Stimulated activated CD8-positive, alpha-beta memory T cell treated with anti-CD3 and anti-CD28 coated beads, Interleukin-7, amount 100 ng/mL, for 24 hours (primary cell): ENCODE data around the gene NYNRIN.

Experiments used
- DNase-seq: peaks from one replicate; pipeline ENCODE4 v3.0.0-alpha.2; 2020; ENCODE audit warnings: low read depth

Gene NYNRIN

DNA sequence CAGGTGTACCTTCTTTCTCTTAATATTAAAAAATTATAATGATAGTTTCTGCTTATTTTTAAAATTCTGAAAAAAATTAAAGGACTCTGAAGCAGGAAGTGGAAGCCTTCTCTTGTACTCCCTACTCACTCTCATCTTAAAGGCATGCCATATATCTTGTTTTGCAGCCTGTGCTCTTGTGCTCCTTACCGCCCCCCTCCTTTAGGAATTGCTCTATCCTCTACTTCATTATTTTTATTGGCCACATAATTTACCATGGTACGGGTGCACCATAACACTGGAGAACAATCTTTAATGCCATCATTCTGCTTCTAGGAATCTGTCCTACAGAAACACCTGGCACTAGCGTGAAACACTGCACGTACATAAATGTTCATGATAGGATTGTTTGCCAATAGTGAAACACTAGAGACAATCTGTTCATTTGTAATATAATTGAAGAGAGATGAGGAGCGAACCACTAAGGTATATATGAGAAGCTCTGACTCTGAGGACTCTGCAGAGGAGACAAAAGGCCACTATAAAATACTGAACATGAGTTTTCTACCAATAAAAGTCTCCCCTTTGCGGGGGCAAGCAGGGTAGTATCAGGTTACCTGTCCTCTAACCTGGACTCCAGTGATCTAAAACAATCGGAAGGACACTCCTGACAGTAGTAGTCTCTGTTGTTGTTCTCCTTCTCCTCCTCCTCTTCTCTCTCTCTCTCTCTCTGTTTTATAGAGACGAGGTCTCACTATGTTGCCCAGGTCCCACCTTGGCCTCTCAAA, 6.3 kb upstream of the NYNRIN start:
- DNase-seq, result no peak

DNA sequence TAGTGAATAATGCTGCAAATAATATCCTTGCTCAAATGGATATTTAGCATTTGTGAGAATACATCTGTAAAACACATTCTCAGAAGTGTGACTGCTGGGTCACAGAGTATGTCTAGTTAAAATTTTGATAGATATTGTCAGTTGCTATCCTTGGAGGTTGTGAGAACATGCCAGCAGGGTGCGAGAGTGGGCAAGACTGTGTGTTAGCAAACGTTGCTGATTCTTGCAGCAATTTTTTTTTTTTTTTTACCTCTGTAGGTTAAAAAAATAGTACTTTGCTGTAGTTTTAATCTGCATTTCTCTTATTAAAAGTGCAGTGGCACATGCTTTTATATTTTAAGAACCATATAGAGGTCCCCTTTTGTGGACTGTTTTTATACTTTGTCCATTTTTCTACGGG, 4.5 kb upstream of the NYNRIN start:
- DNase-seq, result no peak

GRCh38 chr14:24395609-24396582, 2.9 kb upstream of the NYNRIN start:
- DNase-seq, result no peak

DNA sequence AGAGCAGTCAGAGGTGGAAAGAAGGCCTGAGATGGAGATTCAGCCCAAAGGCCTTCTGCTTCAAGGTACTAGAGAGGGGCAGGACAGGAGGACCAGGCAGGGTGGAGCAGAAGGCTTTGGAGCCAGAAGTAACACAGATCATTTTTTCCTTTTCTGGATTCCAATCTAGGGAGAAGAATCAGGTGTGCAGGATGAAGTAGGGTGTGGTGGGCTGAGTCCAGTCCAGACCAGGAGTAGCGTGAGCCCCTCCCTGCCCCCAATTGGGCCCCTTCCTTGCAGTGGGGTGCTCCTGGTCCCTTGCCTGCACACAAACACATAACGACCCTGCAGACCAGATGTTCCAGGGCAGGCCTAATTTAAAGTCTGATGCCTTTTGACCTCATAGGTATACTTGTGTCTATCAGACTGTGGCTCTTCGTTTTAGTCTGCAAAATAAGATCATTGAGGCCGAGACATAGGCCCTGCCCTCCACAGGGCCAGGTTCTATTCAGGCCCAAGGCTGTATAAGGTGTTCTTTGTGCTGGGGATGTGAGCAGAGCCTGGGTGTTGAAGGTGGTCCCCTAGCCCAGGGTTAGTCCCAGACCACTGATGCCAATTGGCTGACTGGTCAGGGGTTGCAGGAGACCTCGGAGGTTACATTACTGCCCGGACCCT, 1.0 kb upstream of the NYNRIN start:
- no peak for DNase-seq

DNA sequence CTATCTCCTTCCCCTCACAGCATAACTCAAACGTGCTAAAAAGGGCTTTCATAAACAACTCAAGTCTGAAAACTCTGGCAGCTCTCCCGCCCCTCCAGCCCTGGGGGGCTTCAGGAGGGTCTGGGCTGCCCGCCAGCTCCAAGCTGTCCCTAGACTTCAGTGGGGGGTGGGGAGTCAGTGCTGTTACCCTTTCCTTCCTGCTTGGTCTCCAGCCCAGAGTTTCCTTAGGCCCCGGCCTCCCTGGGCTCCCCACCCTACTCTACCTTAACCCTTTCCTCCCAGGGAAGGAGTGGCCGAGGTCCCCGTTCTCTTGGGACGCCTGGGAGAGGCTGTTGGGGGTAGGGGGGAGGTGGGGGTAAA, 530 bp upstream of the NYNRIN start:
- DNase-seq, result no peak

- DNase-seq, result no peak
Observed at GRCh38 chr14:24399447-24399822, 632 bp downstream of the NYNRIN start.

DNA sequence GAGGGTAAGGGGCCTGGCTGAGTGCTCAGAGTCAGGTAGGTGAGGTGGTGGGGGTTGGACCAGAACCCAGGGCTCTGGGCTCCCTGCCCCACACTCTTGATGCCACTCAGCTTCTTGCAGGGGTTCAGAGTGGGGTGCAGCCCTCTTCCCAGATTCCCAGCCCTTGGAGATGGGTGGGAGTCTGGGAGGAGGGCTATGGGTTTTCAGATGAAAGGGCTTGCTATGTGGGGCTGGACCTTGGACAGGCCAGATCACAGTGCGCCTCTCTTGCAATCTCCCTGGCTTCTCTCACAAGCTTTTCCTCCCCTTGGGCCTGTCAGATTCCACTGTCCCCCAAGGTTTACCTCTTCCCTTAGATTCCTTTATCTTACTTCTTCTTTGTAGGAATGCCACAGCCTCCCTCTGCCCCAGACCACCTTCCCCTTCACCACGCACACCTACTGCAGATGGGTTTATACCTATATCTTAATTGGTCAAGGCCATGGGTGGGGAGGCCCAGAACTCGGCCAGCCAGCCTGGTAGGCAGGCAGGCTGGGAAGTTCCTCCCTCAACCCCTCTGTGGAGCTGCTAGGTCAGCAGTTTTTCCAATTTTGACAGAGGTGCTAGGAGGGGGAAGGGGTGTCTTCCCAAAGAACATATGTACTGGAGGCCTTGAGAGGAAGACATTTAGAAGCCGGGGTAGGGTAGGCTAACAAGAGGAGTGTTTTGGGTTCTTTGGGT, 1.4 kb downstream of the NYNRIN start:
- DNase-seq, result no peak

DNA sequence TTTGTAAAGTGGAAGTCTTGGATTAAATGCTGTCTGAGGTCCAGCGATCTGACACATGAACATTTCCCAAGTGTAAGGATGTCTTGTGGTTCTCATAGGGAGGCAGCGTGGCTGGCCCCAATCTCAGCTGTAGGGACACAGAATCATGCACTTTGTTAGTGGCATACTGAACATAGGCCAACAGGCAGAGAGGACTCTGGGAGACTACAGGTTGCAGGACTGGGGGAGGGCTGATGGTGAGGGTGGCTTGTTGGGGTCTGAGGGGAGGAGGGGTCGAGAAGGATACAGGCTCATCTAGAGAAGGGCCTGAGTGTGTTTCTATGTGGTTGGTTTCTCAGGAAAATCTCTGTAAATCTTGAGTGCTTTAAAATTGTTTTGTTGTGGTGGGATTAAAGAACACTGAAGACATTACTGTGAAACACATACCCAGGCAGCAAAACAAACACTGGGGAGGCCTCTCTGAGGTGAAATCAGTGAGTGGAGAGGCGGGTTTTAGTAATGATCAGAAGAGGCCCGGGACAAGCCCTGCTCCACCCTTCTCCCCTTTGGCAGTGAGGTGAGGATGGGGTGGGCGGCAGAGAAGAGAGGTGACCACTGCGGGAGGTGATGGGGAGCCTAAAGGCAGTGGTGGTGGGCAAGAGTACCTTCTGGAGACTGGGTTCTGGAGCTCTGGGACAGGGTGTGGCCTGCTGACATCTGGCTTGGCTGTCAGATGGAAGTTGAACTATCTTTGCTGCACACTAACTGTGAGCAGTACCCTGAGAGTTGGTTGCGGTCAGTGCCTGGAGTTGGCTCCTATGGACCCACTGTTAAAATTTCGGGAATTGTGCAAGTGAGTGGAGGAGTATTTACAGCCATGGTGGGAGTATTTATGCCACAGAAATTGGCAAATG, 3.3 kb downstream of the NYNRIN start:
- DNase-seq, result no peak

DNA sequence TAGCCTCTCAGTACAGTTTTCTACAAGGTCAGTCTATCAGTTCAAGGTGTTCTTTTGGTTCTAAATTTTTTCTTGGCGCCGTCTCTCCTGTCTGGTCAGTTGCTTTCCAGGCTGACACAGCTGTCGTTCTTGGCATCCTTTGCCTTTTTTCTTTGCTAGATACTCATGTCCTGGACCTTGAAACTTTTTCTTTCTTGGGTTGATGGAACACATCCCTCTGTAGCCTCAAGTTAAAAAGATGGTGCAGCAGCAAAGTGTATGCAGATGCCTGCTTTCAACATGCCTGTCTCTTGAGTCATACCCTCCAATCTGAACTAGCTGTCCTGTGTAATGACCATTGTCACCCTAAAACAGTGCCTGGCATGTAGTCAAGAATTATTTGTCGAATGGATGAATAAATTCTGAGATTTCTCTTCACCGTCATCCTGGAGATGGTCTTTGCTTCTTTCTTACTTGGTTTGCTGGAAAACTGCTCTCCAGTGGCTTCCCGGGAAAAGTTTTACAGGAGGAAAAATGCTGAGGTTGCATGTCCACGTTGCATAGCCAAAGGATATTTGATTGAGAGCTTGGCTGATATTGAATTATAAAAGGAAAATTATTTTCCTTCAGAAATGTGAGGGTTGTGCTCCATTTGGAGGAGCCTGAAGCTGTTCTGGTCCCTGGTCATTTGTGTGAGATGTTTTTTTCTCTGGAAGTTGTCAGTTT, 4.6 kb downstream of the NYNRIN start:
- DNase-seq, result no peak

GRCh38 chr14:24404814-24405213, 6.0 kb downstream of the NYNRIN start:
- DNase-seq, result no peak

DNA sequence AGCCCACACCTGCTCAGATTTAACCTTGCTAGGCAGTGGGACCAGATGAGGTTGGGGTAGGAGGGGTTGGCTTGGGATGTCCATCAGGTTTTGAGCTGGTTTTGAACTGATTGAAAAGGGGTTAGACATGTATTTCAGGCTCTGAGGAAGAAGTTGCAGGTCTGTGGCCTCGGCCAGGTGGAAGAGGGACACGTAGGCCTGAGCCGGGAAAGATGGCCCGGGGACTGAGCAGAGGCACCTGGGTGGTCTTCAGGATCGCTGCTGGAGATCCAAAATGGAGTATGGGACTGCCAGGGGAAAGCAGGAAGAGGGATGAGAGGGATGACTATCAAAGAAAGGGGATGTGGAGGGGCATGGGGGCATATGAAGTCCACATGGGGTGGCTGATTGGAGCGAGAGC, 7.6 kb downstream of the NYNRIN start:
- DNase-seq, result no peak

DNA sequence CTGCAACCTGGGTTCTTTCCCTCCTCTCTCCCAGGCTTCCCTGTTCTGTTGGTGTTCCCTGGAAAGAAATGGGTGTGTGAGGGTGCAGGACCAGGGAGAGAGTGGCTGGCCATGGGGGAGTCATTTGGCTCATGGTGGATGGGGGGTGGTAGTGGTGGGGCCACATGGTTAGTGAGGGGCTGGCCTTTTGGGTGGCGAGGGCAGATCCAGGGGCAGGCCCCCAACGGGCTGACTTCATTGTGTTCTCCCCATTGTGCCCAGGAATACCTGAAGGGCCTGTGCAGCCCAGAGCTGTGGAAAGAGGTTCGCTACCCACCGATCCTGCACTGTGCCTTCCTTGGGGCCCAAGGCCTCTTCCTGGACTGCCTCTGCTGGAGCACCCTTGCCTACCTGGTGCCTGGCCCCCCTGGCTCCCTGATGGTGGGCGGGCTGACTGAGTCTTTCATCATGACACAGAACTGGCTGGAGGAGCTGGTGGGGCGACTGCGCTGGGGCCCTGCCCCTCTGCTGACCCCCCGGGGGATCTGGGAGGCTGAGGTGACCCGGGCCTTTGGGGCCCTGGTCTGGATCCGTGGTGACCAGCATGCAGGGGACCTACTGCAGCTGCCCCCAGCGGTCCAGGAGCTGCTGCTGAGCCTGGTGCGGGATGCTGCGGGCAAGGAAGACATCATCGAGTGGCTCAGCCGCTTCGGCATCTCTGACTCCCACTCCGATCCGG, 9.0 kb downstream of the NYNRIN start:
- DNase-seq, result no peak

DNA sequence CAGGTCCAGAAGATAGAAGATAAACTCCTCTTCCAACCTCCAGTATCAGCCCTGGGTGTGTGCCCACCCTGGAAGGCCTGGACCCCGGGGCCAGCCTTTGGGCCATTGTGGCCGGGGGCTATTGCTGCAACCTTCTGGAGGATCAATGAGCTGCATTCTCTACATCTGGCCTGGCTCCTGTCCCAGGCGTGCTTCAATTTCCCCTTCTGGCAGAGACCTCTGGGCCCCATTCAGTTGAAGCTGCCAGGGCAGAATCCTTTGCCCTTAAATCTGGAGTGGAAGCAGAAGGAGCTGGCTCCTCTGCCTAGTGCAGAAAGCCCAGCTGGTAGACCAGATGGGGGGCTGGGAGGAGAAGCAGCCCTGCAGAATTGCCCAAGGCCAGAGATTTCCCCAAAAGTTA, 10.0 kb downstream of the NYNRIN start:
- DNase-seq, result no peak

- DNase-seq, result no peak
Observed at GRCh38 chr14:24409192-24409591, 10.4 kb downstream of the NYNRIN start.

DNA sequence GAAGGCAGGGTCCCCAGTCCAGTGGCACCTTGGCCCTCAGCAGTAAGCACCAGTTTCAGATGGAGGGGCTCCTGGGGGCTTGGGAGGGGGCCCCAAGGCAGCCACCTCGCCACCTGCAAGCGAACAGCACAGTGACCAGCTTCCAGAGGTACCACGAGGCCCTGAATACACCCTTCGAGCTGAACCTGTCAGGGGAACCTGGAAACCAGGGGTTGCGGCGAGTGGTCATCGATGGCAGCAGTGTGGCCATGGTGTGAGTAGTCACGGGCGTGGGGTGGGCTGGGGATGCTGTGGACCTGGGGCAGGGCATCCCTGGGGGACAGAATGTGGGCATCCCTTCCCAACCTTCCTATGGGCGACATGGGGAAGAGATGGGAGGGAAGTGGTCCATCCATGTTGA, 11.2 kb downstream of the NYNRIN start:
- no peak for DNase-seq

- no peak for DNase-seq
Observed at GRCh38 chr14:24411443-24412389, 12.9 kb downstream of the NYNRIN start.

- DNase-seq, result no peak
Observed at GRCh38 chr14:24414077-24414476, 15.3 kb downstream of the NYNRIN start.

DNA sequence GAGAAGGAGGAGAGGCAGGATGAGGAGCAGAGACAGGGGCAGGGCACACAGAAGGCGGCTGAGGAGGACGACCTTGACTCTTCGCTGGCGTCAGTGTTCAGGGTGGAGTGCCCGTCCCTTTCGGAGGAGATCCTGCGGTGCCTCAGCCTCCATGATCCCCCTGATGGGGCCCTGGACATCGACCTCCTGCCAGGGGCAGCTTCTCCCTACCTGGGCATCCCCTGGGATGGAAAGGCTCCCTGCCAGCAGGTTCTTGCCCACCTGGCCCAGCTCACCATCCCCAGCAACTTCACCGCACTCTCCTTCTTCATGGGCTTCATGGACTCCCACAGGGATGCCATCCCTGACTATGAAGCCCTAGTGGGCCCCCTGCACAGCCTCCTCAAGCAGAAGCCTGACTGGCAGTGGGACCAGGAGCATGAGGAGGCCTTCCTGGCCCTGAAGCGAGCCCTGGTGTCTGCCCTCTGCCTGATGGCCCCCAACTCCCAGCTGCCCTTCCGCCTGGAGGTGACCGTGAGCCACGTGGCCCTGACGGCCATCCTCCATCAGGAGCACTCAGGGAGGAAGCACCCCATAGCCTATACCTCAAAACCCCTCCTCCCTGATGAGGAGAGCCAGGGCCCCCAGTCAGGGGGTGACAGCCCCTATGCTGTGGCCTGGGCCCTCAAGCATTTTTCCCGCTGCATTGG, 16.1 kb downstream of the NYNRIN start:
- no peak for DNase-seq
